Measurements from ENCODE around the gene TFAP2C. TPM values are rescaled to one million over a fixed set of nuclear protein-coding genes. Genes with fewer than 3 reads are reported as not detected.
"Not testable (repeated sequence)": the region's sequence is repeated elsewhere in the genome, so short reads cannot be mapped to it uniquely, and the experiment has no call there.

The TFAP2C gene
- total RNA-seq, 4 donors from 2014 or later = 1.1 to 6.0 TPM; not detected in 2

- intact Hi-C loops (cut with DNase I; ENCODE audit: low total_unique reads) = no loop called here
- no peak for DNase-seq
- no peaks in the 10 kb centered on the region for H3K36me3 ChIP-seq
- H3K4me1 ChIP-seq = no peaks in the 10 kb centered on the region
- TF ChIP-seq POLR2A (IDR thresholded peaks at IDR 0.05) (no peak), CTCF (IDR thresholded peaks at IDR 0.05) (no peak)
- no peak overlapping the region for H3K27ac ChIP-seq
- no peak overlapping the region for H3K4me3 ChIP-seq
- no peaks in the 10 kb centered on the region for H3K27me3 ChIP-seq
- H3K9me3 ChIP-seq = no peaks in the 10 kb centered on the region
Measured at GRCh38 chr20:56637576-56637975, 8.5 kb downstream of the TFAP2C start.

DNA sequence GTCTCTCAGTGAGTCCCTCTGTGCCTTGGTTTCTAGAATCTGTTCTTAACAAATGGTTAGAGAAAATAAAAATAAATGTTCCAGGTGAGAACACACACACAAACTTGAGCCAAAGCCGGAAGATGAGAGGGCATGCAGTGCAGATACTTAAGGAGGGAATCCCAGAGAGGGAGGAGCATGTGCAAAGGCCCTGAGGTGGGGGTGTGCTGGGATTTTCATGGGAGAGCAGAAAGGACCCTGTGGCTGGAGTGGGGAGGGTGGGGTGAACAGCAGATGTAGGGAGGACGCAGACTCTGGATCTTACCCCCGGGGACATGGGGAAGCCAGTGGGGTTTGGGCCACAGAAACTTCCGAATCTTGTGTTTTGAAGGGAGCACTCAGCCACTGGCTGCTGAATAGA is 17.5 kb downstream of the TFAP2C start:
- Histone ChIP-seq H3K4me3 (no peak overlapping the region), H3K27ac (no peak overlapping the region), H3K4me1 (no peaks in the 10 kb centered on the region), H3K9me3 (no peaks in the 10 kb centered on the region), H3K36me3 (no peaks in the 10 kb centered on the region), H3K27me3 (no peaks in the 10 kb centered on the region)
- intact Hi-C loops (cut with DNase I; ENCODE audit: low total_unique reads) = no loop called here
- no peak for DNase-seq
- TF ChIP-seq CTCF (IDR thresholded peaks at IDR 0.05) (no peak), POLR2A (IDR thresholded peaks at IDR 0.05) (no peak)

GRCh38 chr20:56653211-56653610 is 24.1 kb downstream of the TFAP2C start:
- no peak for DNase-seq
- Histone ChIP-seq H3K4me3 (no peak overlapping the region), H3K27ac (no peak overlapping the region), H3K4me1 (no peaks in the 10 kb centered on the region), H3K36me3 (no peaks in the 10 kb centered on the region), H3K9me3 (no peaks in the 10 kb centered on the region), H3K27me3 (no peaks in the 10 kb centered on the region)
- no peak for TF ChIP-seq POLR2A (IDR thresholded peaks at IDR 0.05)
- TF ChIP-seq CTCF (IDR thresholded peaks at IDR 0.05) = no peak
- intact Hi-C loops (cut with DNase I; ENCODE audit: low total_unique reads) = no loop called here

GRCh38 chr20:56656632-56657031 is 27.5 kb downstream of the TFAP2C start:
- TF ChIP-seq CTCF (IDR thresholded peaks at IDR 0.05) = no peak
- TF ChIP-seq POLR2A (IDR thresholded peaks at IDR 0.05) = no peak
- no peak overlapping the region for H3K27ac ChIP-seq
- H3K4me3 ChIP-seq = no peak overlapping the region
- intact Hi-C loops (cut with DNase I; ENCODE audit: low total_unique reads) = no loop called here
- H3K4me1 ChIP-seq = no peaks in the 10 kb centered on the region
- DNase-seq = no peak
- H3K9me3 ChIP-seq = no peaks in the 10 kb centered on the region
- no peaks in the 10 kb centered on the region for H3K36me3 ChIP-seq
- H3K27me3 ChIP-seq = no peaks in the 10 kb centered on the region

- DNase-seq = no peak
- Histone ChIP-seq H3K4me3 (no peak overlapping the region), H3K36me3 (no peaks in the 10 kb centered on the region), H3K4me1 (no peaks in the 10 kb centered on the region), H3K9me3 (no peaks in the 10 kb centered on the region), H3K27me3 (no peaks in the 10 kb centered on the region), H3K27ac (no peak overlapping the region)
- TF ChIP-seq POLR2A (IDR thresholded peaks at IDR 0.05) = no peak
- TF ChIP-seq CTCF (IDR thresholded peaks at IDR 0.05) = no peak
- intact Hi-C loops (cut with DNase I; ENCODE audit: low total_unique reads) = no loop called here
Measured at GRCh38 chr20:56657879-56658278, 28.8 kb downstream of the TFAP2C start.

DNA sequence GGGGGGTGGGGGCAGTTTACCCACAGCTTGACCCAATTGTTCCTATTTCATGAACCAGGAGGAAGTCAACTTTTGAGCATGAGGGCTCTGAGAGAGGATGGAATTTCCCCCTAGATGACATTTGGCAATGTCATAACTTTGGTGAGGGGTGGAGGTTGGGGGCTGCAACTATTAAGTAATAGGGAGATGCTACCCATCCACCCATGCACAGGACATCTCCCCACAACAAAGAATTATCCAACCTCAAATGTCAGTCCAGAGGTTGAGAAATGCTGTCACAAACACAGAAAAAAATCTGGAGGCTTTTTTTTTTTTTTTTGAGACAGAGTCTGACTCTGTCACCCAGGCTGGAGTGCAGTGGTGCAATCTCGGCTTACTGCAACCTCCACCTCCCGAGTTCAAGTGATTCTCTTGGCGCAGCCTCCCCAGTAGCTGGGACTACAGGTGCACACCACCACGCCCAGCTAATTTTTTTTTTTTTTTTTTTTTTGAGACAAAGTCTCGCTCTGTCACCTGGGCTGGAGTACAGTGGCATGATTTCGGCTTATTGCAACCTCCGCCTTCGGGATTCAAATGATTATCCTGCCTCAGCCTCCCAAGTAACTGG is 29.3 kb downstream of the TFAP2C start:
- H3K9me3 ChIP-seq; H3K27me3 ChIP-seq; H3K4me3 ChIP-seq; intact Hi-C loops (cut with DNase I; ENCODE audit: low total_unique reads); H3K27ac ChIP-seq; H3K36me3 ChIP-seq; H3K4me1 ChIP-seq; DNase-seq: not testable (repeated sequence)
